ENCODE results near the gene CA11.

Gene CA11

GRCh38 chr19:48686088-48686487 lies 40.1 kb upstream of the CA11 start:
- no peaks in the 10 kb centered on the region; the same call in 1 of the 2 replicates for H3K27me3 ChIP-seq (ENCODE audit: insufficient read depth, low read length)
- no peaks in the 10 kb centered on the region for H4K20me1 ChIP-seq (ENCODE audit: insufficient read depth, low read length)
- no peak overlapping the region for H3K9ac ChIP-seq (ENCODE audit: low read length)
- no peaks in the 10 kb centered on the region for H3F3A ChIP-seq (ENCODE audit: insufficient read depth, low read length)
- no peaks in the 10 kb centered on the region for H3K9me2 ChIP-seq (ENCODE audit: low read depth, low read length)
- TF ChIP-seq EZH2 (IDR thresholded peaks at IDR 0.05; ENCODE audit: borderline replicate concordance, low read length), result no peak
- TF ChIP-seq CTCF (IDR thresholded peaks at IDR 0.05; ENCODE audit: low read length), result no peak
- H3K79me2 ChIP-seq (ENCODE audit: insufficient read depth, low read length), result no peaks in the 10 kb centered on the region
- no peak overlapping the region for H3K27ac ChIP-seq (ENCODE audit: low read depth, low read length, poor library complexity, severe bottlenecking)
- no peaks in the 10 kb centered on the region for H3K36me3 ChIP-seq (ENCODE audit: insufficient read depth, low read length)
- H3K4me1 ChIP-seq (ENCODE audit: insufficient read depth, low read length, severe bottlenecking), result no peaks in the 10 kb centered on the region
- H3K4me3 ChIP-seq (ENCODE audit: low read depth, low read length, poor library complexity, severe bottlenecking), result no peak overlapping the region
- H2AFZ ChIP-seq (ENCODE audit: low read length), result no peak overlapping the region
- H3K4me2 ChIP-seq (ENCODE audit: low read length), result no peak overlapping the region
- no peaks in the 10 kb centered on the region for H3K9me3 ChIP-seq (ENCODE audit: low read length)

GRCh38 chr19:48685583-48685982 lies 39.6 kb upstream of the CA11 start:
- Histone ChIP-seq H3K27me3 (ENCODE audit: insufficient read depth, low read length) (no peaks in the 10 kb centered on the region; the same call in 1 of the 2 replicates), H3K4me1 (ENCODE audit: insufficient read depth, low read length, severe bottlenecking) (no peaks in the 10 kb centered on the region), H3K9ac (ENCODE audit: low read length) (no peak overlapping the region), H3K36me3 (ENCODE audit: insufficient read depth, low read length) (no peaks in the 10 kb centered on the region), H3K4me2 (ENCODE audit: low read length) (no peak overlapping the region), H3K9me3 (ENCODE audit: low read length) (no peaks in the 10 kb centered on the region), H4K20me1 (ENCODE audit: insufficient read depth, low read length) (no peaks in the 10 kb centered on the region), H3F3A (ENCODE audit: insufficient read depth, low read length) (no peaks in the 10 kb centered on the region), H3K27ac (ENCODE audit: low read depth, low read length, poor library complexity, severe bottlenecking) (no peak overlapping the region), H2AFZ (ENCODE audit: low read length) (no peak overlapping the region), H3K9me2 (ENCODE audit: low read depth, low read length) (no peaks in the 10 kb centered on the region), H3K4me3 (ENCODE audit: low read depth, low read length, poor library complexity, severe bottlenecking) (no peak overlapping the region), H3K79me2 (ENCODE audit: insufficient read depth, low read length) (no peaks in the 10 kb centered on the region)
- TF ChIP-seq CTCF (IDR thresholded peaks at IDR 0.05; ENCODE audit: low read length) (no peak), EZH2 (IDR thresholded peaks at IDR 0.05; ENCODE audit: borderline replicate concordance, low read length) (no peak)

- no peaks in the 10 kb centered on the region for H3F3A ChIP-seq (ENCODE audit: insufficient read depth, low read length)
- H3K27ac ChIP-seq (ENCODE audit: low read depth, low read length, poor library complexity, severe bottlenecking), result no peak overlapping the region
- H3K36me3 ChIP-seq (ENCODE audit: insufficient read depth, low read length), result no peaks in the 10 kb centered on the region
- no peak overlapping the region for H2AFZ ChIP-seq (ENCODE audit: low read length)
- TF ChIP-seq EZH2 (IDR thresholded peaks at IDR 0.05; ENCODE audit: borderline replicate concordance, low read length) (no peak), CTCF (IDR thresholded peaks at IDR 0.05; ENCODE audit: low read length) (no peak)
- no peak overlapping the region for H3K9ac ChIP-seq (ENCODE audit: low read length)
- H3K79me2 ChIP-seq (ENCODE audit: insufficient read depth, low read length), result no peaks in the 10 kb centered on the region
- H3K4me1 ChIP-seq (ENCODE audit: insufficient read depth, low read length, severe bottlenecking), result no peaks in the 10 kb centered on the region
- H3K9me2 ChIP-seq (ENCODE audit: low read depth, low read length), result no peaks in the 10 kb centered on the region
- H3K4me3 ChIP-seq (ENCODE audit: low read depth, low read length, poor library complexity, severe bottlenecking), result no peak overlapping the region
- no peaks in the 10 kb centered on the region; the same call in 1 of the 2 replicates for H3K27me3 ChIP-seq (ENCODE audit: insufficient read depth, low read length)
- H3K9me3 ChIP-seq (ENCODE audit: low read length), result no peaks in the 10 kb centered on the region
- no peaks in the 10 kb centered on the region for H4K20me1 ChIP-seq (ENCODE audit: insufficient read depth, low read length)
- no peak overlapping the region for H3K4me2 ChIP-seq (ENCODE audit: low read length)
These were observed 37.4 kb upstream of the CA11 start for GRCh38 chr19:48683349-48683748.

Measured in OCI-LY1 (cell line).